Measurements from ENCODE around the gene VPS13C.

VPS13C gene

GRCh38 chr15:61857169-61857829 is 202.9 kb downstream of the VPS13C start:
- peak; percentile 13 for DNase-seq
- H3K56ac ChIP-seq (ENCODE audit: low read length): no peak overlapping the region
- WGBS (ENCODE audit: extremely low coverage, insufficient coverage, low lambda C conversion rate): no CpG with 5 or more reads among the region's 8 CpGs

GRCh38 chr15:61856295-61856694 is 204.0 kb downstream of the VPS13C start:
- H3K79me1 ChIP-seq (ENCODE audit: low read length): no peaks in the 10 kb centered on the region
- no peak overlapping the region for H2BK5ac ChIP-seq (ENCODE audit: low read length)
- H2BK15ac ChIP-seq (replicated peaks; ENCODE audit: low read depth): no peak overlapping the region
- H3K4ac ChIP-seq (ENCODE audit: low read depth, low read length): no peak overlapping the region
- no peak overlapping the region for H3K56ac ChIP-seq (ENCODE audit: low read length)
- no peak overlapping the region for H4K8ac ChIP-seq (ENCODE audit: low read depth, low read length)
- H3K4me3 ChIP-seq (ENCODE audit: low read length): no peak overlapping the region
- no peak overlapping the region for H3K18ac ChIP-seq (ENCODE audit: low read length)
- no peak overlapping the region for H3K4me2 ChIP-seq (ENCODE audit: low read length)
- no peaks in the 10 kb centered on the region for H3K79me2 ChIP-seq (ENCODE audit: control insufficient read depth, insufficient read depth, low read length)
- no peak overlapping the region for H3K27ac ChIP-seq (ENCODE audit: low read depth, low read length)
- no peak for DNase-seq
- no peaks in the 10 kb centered on the region for H3K36me3 ChIP-seq (ENCODE audit: control insufficient read depth, insufficient read depth, low read length)
- no peak overlapping the region for H3K23ac ChIP-seq (ENCODE audit: low read length)
- H3K27me3 ChIP-seq (ENCODE audit: insufficient read depth, low read length, poor library complexity): no peaks in the 10 kb centered on the region
- H2BK120ac ChIP-seq (ENCODE audit: low read depth, low read length): no peak overlapping the region
- H4K5ac ChIP-seq (ENCODE audit: low read length): no peak overlapping the region
- no peak overlapping the region for H3K9ac ChIP-seq (ENCODE audit: low read length)
- H2AK5ac ChIP-seq (ENCODE audit: low read length): no peak overlapping the region
- no peaks in the 10 kb centered on the region for H3K4me1 ChIP-seq (ENCODE audit: control insufficient read depth, low read depth, low read length)
- no CpG with 5 or more reads among the region's 1 CpG for WGBS (ENCODE audit: extremely low coverage, insufficient coverage, low lambda C conversion rate)

More at GRCh38 chr15:61857169-61857829, 202.9 kb downstream of the VPS13C start:
- no peaks in the 10 kb centered on the region for H3K79me2 ChIP-seq (ENCODE audit: control insufficient read depth, insufficient read depth, low read length)
- no peak overlapping the region for H2BK15ac ChIP-seq (replicated peaks; ENCODE audit: low read depth)
- no peak overlapping the region for H3K4me2 ChIP-seq (ENCODE audit: low read length)
- H2BK120ac ChIP-seq (ENCODE audit: low read depth, low read length): no peak overlapping the region
- no peak overlapping the region for H3K9ac ChIP-seq (ENCODE audit: low read length)
- H2AK5ac ChIP-seq (ENCODE audit: low read length): no peak overlapping the region
- no peak overlapping the region for H3K4ac ChIP-seq (ENCODE audit: low read depth, low read length)
- H3K36me3 ChIP-seq (ENCODE audit: control insufficient read depth, insufficient read depth, low read length): no peaks in the 10 kb centered on the region
- no peak overlapping the region for H4K5ac ChIP-seq (ENCODE audit: low read length)
- H4K8ac ChIP-seq (ENCODE audit: low read depth, low read length): no peak overlapping the region
- H3K18ac ChIP-seq (ENCODE audit: low read length): no peak overlapping the region
- H3K27me3 ChIP-seq (ENCODE audit: insufficient read depth, low read length, poor library complexity): no peaks in the 10 kb centered on the region
- no peak overlapping the region for H3K23ac ChIP-seq (ENCODE audit: low read length)
- H3K4me1 ChIP-seq (ENCODE audit: control insufficient read depth, low read depth, low read length): no peaks in the 10 kb centered on the region
- H3K79me1 ChIP-seq (ENCODE audit: low read length): no peaks in the 10 kb centered on the region
- H3K27ac ChIP-seq (ENCODE audit: low read depth, low read length): no peak overlapping the region
- H2BK5ac ChIP-seq (ENCODE audit: low read length): no peak overlapping the region
- H3K4me3 ChIP-seq (ENCODE audit: low read length): no peak overlapping the region

GRCh38 chr15:61853195-61853594 is 207.1 kb downstream of the VPS13C start:
- WGBS (ENCODE audit: extremely low coverage, insufficient coverage, low lambda C conversion rate): no CpG with 5 or more reads among the region's 1 CpG
- Histone ChIP-seq H3K79me2 (ENCODE audit: control insufficient read depth, insufficient read depth, low read length) (no peaks in the 10 kb centered on the region), H2AK5ac (ENCODE audit: low read length) (no peak overlapping the region), H3K27ac (ENCODE audit: low read depth, low read length) (no peak overlapping the region), H3K18ac (ENCODE audit: low read length) (no peak overlapping the region), H3K4me2 (ENCODE audit: low read length) (no peak overlapping the region), H3K27me3 (ENCODE audit: insufficient read depth, low read length, poor library complexity) (no peaks in the 10 kb centered on the region), H4K5ac (ENCODE audit: low read length) (no peak overlapping the region), H4K8ac (ENCODE audit: low read depth, low read length) (no peak overlapping the region), H3K56ac (ENCODE audit: low read length) (no peak overlapping the region), H2BK15ac (replicated peaks; ENCODE audit: low read depth) (no peak overlapping the region), H3K4me1 (ENCODE audit: control insufficient read depth, low read depth, low read length) (no peaks in the 10 kb centered on the region), H2BK5ac (ENCODE audit: low read length) (no peak overlapping the region), H3K4me3 (ENCODE audit: low read length) (no peak overlapping the region), H2BK120ac (ENCODE audit: low read depth, low read length) (no peak overlapping the region), H3K9ac (ENCODE audit: low read length) (no peak overlapping the region), H3K36me3 (ENCODE audit: control insufficient read depth, insufficient read depth, low read length) (no peaks in the 10 kb centered on the region), H3K23ac (ENCODE audit: low read length) (no peak overlapping the region), H3K79me1 (ENCODE audit: low read length) (no peaks in the 10 kb centered on the region), H3K4ac (ENCODE audit: low read depth, low read length) (no peak overlapping the region)
- no peak for DNase-seq

- Histone ChIP-seq H4K8ac (ENCODE audit: low read depth, low read length) (no peak overlapping the region), H3K18ac (ENCODE audit: low read length) (no peak overlapping the region), H3K27me3 (ENCODE audit: insufficient read depth, low read length, poor library complexity) (no peaks in the 10 kb centered on the region), H2BK120ac (ENCODE audit: low read depth, low read length) (no peak overlapping the region), H3K4me1 (ENCODE audit: control insufficient read depth, low read depth, low read length) (no peaks in the 10 kb centered on the region), H2BK5ac (ENCODE audit: low read length) (no peak overlapping the region), H2AK5ac (ENCODE audit: low read length) (no peak overlapping the region), H2BK15ac (replicated peaks; ENCODE audit: low read depth) (no peak overlapping the region), H3K79me1 (ENCODE audit: low read length) (no peaks in the 10 kb centered on the region), H3K79me2 (ENCODE audit: control insufficient read depth, insufficient read depth, low read length) (no peaks in the 10 kb centered on the region), H3K56ac (ENCODE audit: low read length) (no peak overlapping the region), H3K36me3 (ENCODE audit: control insufficient read depth, insufficient read depth, low read length) (no peaks in the 10 kb centered on the region), H4K5ac (ENCODE audit: low read length) (no peak overlapping the region), H3K4me3 (ENCODE audit: low read length) (no peak overlapping the region), H3K4me2 (ENCODE audit: low read length) (no peak overlapping the region), H3K9ac (ENCODE audit: low read length) (no peak overlapping the region), H3K4ac (ENCODE audit: low read depth, low read length) (no peak overlapping the region), H3K23ac (ENCODE audit: low read length) (no peak overlapping the region), H3K27ac (ENCODE audit: low read depth, low read length) (no peak overlapping the region)
- DNase-seq: no peak
- no CpG with 5 or more reads among the region's 4 CpGs for WGBS (ENCODE audit: extremely low coverage, insufficient coverage, low lambda C conversion rate)
These were observed 208.3 kb downstream of the VPS13C start for GRCh38 chr15:61851955-61852354.

GRCh38 chr15:61849447-61849846 is 210.8 kb downstream of the VPS13C start:
- H2AK5ac ChIP-seq (ENCODE audit: low read length): no peak overlapping the region
- H4K5ac ChIP-seq (ENCODE audit: low read length): no peak overlapping the region
- no peak overlapping the region for H3K56ac ChIP-seq (ENCODE audit: low read length)
- H3K18ac ChIP-seq (ENCODE audit: low read length): no peak overlapping the region
- WGBS (ENCODE audit: extremely low coverage, insufficient coverage, low lambda C conversion rate): no CpG with 5 or more reads among the region's 1 CpG
- no peak overlapping the region for H3K4me3 ChIP-seq (ENCODE audit: low read length)
- no peak overlapping the region for H3K4ac ChIP-seq (ENCODE audit: low read depth, low read length)
- no peak overlapping the region for H3K9ac ChIP-seq (ENCODE audit: low read length)
- no peak overlapping the region for H2BK15ac ChIP-seq (replicated peaks; ENCODE audit: low read depth)
- no peak for DNase-seq
- no peaks in the 10 kb centered on the region for H3K36me3 ChIP-seq (ENCODE audit: control insufficient read depth, insufficient read depth, low read length)
- no peak overlapping the region for H4K8ac ChIP-seq (ENCODE audit: low read depth, low read length)
- H3K27ac ChIP-seq (ENCODE audit: low read depth, low read length): no peak overlapping the region
- no peak overlapping the region for H3K23ac ChIP-seq (ENCODE audit: low read length)
- no peaks in the 10 kb centered on the region for H3K79me2 ChIP-seq (ENCODE audit: control insufficient read depth, insufficient read depth, low read length)
- no peaks in the 10 kb centered on the region for H3K4me1 ChIP-seq (ENCODE audit: control insufficient read depth, low read depth, low read length)
- no peak overlapping the region for H2BK120ac ChIP-seq (ENCODE audit: low read depth, low read length)
- no peak overlapping the region for H2BK5ac ChIP-seq (ENCODE audit: low read length)
- no peak overlapping the region for H3K4me2 ChIP-seq (ENCODE audit: low read length)
- no peaks in the 10 kb centered on the region for H3K79me1 ChIP-seq (ENCODE audit: low read length)
- no peaks in the 10 kb centered on the region for H3K27me3 ChIP-seq (ENCODE audit: insufficient read depth, low read length, poor library complexity)

- Histone ChIP-seq H3K27me3 (ENCODE audit: insufficient read depth, low read length, poor library complexity) (no peaks in the 10 kb centered on the region), H3K36me3 (ENCODE audit: control insufficient read depth, insufficient read depth, low read length) (no peaks in the 10 kb centered on the region), H4K8ac (ENCODE audit: low read depth, low read length) (no peak overlapping the region), H3K27ac (ENCODE audit: low read depth, low read length) (no peak overlapping the region), H4K5ac (ENCODE audit: low read length) (no peak overlapping the region), H2BK15ac (replicated peaks; ENCODE audit: low read depth) (no peak overlapping the region), H2BK5ac (ENCODE audit: low read length) (no peak overlapping the region), H2AK5ac (ENCODE audit: low read length) (no peak overlapping the region), H3K56ac (ENCODE audit: low read length) (no peak overlapping the region), H3K4me2 (ENCODE audit: low read length) (no peak overlapping the region), H3K4ac (ENCODE audit: low read depth, low read length) (no peak overlapping the region), H3K23ac (ENCODE audit: low read length) (no peak overlapping the region), H3K9ac (ENCODE audit: low read length) (no peak overlapping the region), H3K18ac (ENCODE audit: low read length) (no peak overlapping the region), H2BK120ac (ENCODE audit: low read depth, low read length) (no peak overlapping the region), H3K79me2 (ENCODE audit: control insufficient read depth, insufficient read depth, low read length) (no peaks in the 10 kb centered on the region), H3K4me3 (ENCODE audit: low read length) (no peak overlapping the region), H3K79me1 (ENCODE audit: low read length) (no peaks in the 10 kb centered on the region), H3K4me1 (ENCODE audit: control insufficient read depth, low read depth, low read length) (no peaks in the 10 kb centered on the region)
- DNase-seq: no peak
- WGBS (ENCODE audit: extremely low coverage, insufficient coverage, low lambda C conversion rate): no CpG with 5 or more reads among the region's 9 CpGs
These were observed 218.8 kb downstream of the VPS13C start for GRCh38 chr15:61841466-61841865.
